ENCODE measurements around the gene UBE2R2. TPM values are rescaled to one million over a fixed set of nuclear protein-coding genes. Genes with fewer than 3 reads are reported as not detected.
A peak's percentile ranks its signal among the peaks of the same experiment; 100 is the strongest.

Gene UBE2R2
- total RNA-seq, 1 donor from 2014 or later = 90.1 TPM

GRCh38 chr9:33850267-33850629 lies 33.3 kb downstream of the UBE2R2 start:
- Mint-ChIP-seq H3K27me3 (ENCODE audit: unreplicated experiment) (no peaks in the 10 kb centered on the region), H3K36me3 (ENCODE audit: unreplicated experiment) (no peaks in the 10 kb centered on the region), H3K9me3 (ENCODE audit: unreplicated experiment) (no peaks in the 10 kb centered on the region), H3K4me1 (ENCODE audit: low read depth, unreplicated experiment) (peaks cover 3% of the 10 kb centered on the region), H3K27ac (ENCODE audit: unreplicated experiment) (peak overlapping the region; percentile 4), H3K4me3 (ENCODE audit: unreplicated experiment) (no peak overlapping the region)
- no peak for DNase-seq
- TF ChIP-seq CTCF (IDR thresholded peaks at IDR 0.05; ENCODE audit: partially characterized antibody, unreplicated experiment) = no peak

GRCh38 chr9:33850677-33851076 lies 33.7 kb downstream of the UBE2R2 start:
- TF ChIP-seq CTCF (IDR thresholded peaks at IDR 0.05; ENCODE audit: partially characterized antibody, unreplicated experiment) = no peak
- Mint-ChIP-seq H3K4me3 (ENCODE audit: unreplicated experiment) (no peak overlapping the region), H3K36me3 (ENCODE audit: unreplicated experiment) (no peaks in the 10 kb centered on the region), H3K27me3 (ENCODE audit: unreplicated experiment) (no peaks in the 10 kb centered on the region), H3K4me1 (ENCODE audit: low read depth, unreplicated experiment) (peaks cover 5% of the 10 kb centered on the region), H3K27ac (ENCODE audit: unreplicated experiment) (peak overlapping the region; percentile 24), H3K9me3 (ENCODE audit: unreplicated experiment) (no peaks in the 10 kb centered on the region)
- no peak for DNase-seq

GRCh38 chr9:33851301-33851700 lies 34.3 kb downstream of the UBE2R2 start:
- Mint-ChIP-seq H3K4me3 (ENCODE audit: unreplicated experiment) (no peak overlapping the region), H3K27me3 (ENCODE audit: unreplicated experiment) (no peaks in the 10 kb centered on the region), H3K27ac (ENCODE audit: unreplicated experiment) (no peak overlapping the region), H3K36me3 (ENCODE audit: unreplicated experiment) (no peaks in the 10 kb centered on the region), H3K4me1 (ENCODE audit: low read depth, unreplicated experiment) (peaks cover 5% of the 10 kb centered on the region), H3K9me3 (ENCODE audit: unreplicated experiment) (no peaks in the 10 kb centered on the region)
- no peak for TF ChIP-seq CTCF (IDR thresholded peaks at IDR 0.05; ENCODE audit: partially characterized antibody, unreplicated experiment)
- DNase-seq = no peak

- TF ChIP-seq CTCF (IDR thresholded peaks at IDR 0.05; ENCODE audit: partially characterized antibody, unreplicated experiment) = no peak
- peaks cover 2% of the 10 kb centered on the region for H3K27me3 Mint-ChIP-seq (ENCODE audit: unreplicated experiment)
- H3K36me3 Mint-ChIP-seq (ENCODE audit: unreplicated experiment) = no peaks in the 10 kb centered on the region
- peaks cover 5% of the 10 kb centered on the region for H3K4me1 Mint-ChIP-seq (ENCODE audit: low read depth, unreplicated experiment)
- H3K27ac Mint-ChIP-seq (ENCODE audit: unreplicated experiment) = no peak overlapping the region
- peak; percentile 29 for DNase-seq
- H3K9me3 Mint-ChIP-seq (ENCODE audit: unreplicated experiment) = no peaks in the 10 kb centered on the region
- H3K4me3 Mint-ChIP-seq (ENCODE audit: unreplicated experiment) = no peak overlapping the region
These were observed 35.4 kb downstream of the UBE2R2 start for GRCh38 chr9:33852216-33852826.

- Mint-ChIP-seq H3K9me3 (ENCODE audit: unreplicated experiment) (peaks cover 4% of the 10 kb centered on the region), H3K27me3 (ENCODE audit: unreplicated experiment) (peaks cover 2% of the 10 kb centered on the region), H3K36me3 (ENCODE audit: unreplicated experiment) (no peaks in the 10 kb centered on the region), H3K4me3 (ENCODE audit: unreplicated experiment) (no peak overlapping the region), H3K27ac (ENCODE audit: unreplicated experiment) (no peak overlapping the region), H3K4me1 (ENCODE audit: low read depth, unreplicated experiment) (peaks cover 9% of the 10 kb centered on the region)
- no peak for DNase-seq
- no peak for TF ChIP-seq CTCF (IDR thresholded peaks at IDR 0.05; ENCODE audit: partially characterized antibody, unreplicated experiment)
These were observed 39.3 kb downstream of the UBE2R2 start for GRCh38 chr9:33856247-33856646.
